Measurements from ENCODE around the gene DIS3L2.
A peak's percentile ranks its signal among the peaks of the same experiment; 100 is the strongest.

The DIS3L2 gene

GRCh38 chr2:232338759-232339106, 377.2 kb downstream of the DIS3L2 start:
- no peak for DNase-seq

GRCh38 chr2:232339121-232340081, 377.9 kb downstream of the DIS3L2 start:
- DNase-seq, result no peak

DNA sequence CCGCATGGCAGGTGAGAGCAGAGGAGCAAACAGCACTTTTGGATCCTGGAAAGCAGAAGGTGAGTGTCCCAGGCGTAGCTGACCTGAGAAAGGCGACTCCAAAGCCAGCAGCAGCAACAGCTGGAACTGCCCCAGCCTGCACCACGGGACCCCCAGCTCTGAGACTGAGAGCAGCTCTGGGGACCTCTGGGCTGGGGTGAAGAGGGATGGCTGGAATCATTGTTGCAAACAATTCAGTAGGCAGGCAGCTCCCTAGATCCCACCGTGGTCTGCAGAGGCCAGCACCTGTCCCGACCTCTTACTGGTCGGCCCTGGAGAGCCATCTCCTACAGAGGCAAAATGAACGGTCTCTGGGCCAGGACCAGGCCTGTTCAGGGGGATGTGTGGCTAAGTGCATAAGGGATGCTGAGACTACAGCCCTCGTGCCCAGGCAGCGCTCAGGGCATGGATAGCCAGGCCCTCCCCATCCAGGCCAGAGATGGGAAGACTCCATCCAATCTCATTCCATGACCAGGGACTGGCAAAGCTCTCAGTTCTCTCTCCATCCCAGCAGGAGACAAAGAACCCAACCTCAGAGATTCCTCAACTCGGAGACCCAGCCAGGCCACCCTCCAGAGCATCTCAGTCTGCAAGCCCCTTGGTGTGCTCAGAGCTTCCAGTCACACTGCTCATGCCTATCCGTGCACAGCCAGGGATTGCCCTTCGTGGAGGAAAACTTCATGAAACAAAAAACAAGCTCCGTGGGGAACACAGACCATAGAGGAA, 378.8 kb downstream of the DIS3L2 start:
- DNase-seq, result no peak

- no peak for DNase-seq
Observed at GRCh38 chr2:232341061-232341738, 379.7 kb downstream of the DIS3L2 start.

DNA sequence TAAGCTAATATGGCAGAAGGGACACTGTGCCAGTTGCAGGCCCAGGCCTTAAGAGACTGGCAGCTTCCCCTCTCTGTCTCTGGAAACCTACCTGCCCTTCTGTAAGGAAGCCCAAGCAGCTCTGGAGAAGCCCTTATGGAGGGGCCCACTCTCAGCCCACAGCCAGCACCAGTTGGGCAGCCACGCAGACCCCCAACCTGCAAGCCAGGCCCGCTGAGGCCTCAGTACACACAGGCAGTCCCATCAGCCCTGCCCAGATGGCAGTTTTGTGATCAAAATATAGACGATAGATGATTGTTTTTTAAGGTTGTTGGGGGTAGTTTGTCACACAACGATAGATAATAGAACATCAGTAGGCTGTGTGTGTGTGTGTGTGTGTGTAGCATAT, 380.2 kb downstream of the DIS3L2 start:
- no peak for DNase-seq

GRCh38 chr2:232342635-232343565, 381.4 kb downstream of the DIS3L2 start:
- DNase-seq, result peak; percentile 28

GRCh38 chr2:232343821-232344220, 382.3 kb downstream of the DIS3L2 start:
- no peak for DNase-seq

DNA sequence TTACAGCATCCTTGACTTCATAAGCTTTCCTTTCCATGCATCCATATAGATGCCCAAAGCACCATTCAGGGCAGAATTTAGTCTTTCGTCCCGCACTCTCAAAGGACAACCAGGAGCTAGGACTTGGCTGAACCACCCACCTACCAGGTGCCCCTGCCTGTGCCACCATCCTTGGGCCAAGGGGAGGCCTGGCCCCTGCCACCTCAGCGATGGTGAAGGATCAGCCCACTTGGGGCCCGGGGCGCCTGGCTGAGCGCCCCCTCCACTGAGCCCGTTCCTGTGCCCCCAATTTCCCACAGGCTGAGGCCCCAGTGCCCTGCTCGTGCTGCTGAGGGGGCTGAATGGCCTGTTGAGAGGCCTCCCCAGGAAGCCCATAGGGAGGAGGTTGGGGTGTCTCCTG, 383.7 kb downstream of the DIS3L2 start:
- no peak for DNase-seq

GRCh38 chr2:232347369-232347768, 385.9 kb downstream of the DIS3L2 start:
- no peak for DNase-seq

GRCh38 chr2:232348936-232349335, 387.4 kb downstream of the DIS3L2 start:
- no peak for DNase-seq

GRCh38 chr2:232349546-232349945, 388.0 kb downstream of the DIS3L2 start:
- no peak for DNase-seq

DNA sequence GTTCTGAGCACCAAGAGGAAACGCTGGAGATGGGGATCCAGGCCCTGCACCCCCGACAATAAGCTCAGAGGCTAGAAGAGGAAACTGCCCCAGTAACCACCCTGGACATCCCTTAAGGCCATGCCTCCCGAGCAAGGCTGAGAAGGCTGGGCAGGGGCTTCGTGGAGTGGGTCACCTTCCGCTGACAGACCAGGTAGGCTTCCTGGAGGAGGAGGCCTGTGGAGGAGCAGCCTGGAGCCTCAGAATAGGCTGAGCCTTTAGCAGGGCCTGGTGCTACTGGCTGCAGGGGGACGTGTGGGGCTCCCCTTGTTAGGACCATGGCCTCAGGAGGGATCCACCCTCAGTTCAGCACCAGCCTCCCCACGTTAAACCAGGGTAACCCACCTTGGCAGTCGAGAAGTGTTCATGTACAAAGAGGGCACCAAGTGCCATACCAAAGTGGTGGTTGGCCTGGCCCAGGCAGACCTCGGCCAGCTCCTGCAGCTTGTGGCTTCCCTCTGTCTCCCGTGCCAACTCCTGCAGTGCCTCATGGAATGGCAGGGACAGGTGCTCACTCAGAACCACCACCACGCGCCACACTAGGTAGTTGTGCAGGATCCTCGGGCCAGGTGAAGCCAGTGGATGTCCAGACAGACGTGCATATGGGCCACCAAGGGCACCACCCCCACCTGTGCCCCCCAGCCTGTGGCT, 388.6 kb downstream of the DIS3L2 start:
- no peak for DNase-seq

GRCh38 chr2:232350804-232351685, 389.5 kb downstream of the DIS3L2 start:
- peak; percentile 23 for DNase-seq

GRCh38 chr2:232351686-232352510, 390.4 kb downstream of the DIS3L2 start:
- DNase-seq, result no peak

GRCh38 chr2:232352511-232353091, 391.1 kb downstream of the DIS3L2 start:
- no peak for DNase-seq

GRCh38 chr2:232353096-232353495, 391.6 kb downstream of the DIS3L2 start:
- DNase-seq, result no peak

- no peak for DNase-seq
Observed at GRCh38 chr2:232353660-232354059, 392.1 kb downstream of the DIS3L2 start.

DNA sequence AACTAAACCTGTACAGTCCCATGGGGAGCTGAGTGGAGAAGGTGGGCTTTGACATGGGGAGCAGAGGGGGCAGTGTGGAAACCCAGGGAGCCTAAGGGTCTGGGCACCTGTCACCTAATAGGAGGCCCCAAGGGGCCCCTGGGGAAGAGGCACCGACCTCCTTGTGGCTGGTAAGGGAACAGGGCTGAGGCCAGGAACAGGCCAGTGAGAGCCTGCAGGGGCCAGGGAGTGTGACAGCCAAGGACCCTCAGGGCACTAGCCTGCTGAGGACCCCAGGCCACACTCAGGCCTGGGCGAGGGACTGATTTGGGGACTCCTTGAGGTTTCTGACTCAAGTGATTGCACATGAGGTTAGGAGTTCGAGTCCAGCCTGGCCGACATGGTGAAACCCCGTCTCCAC, 392.6 kb downstream of the DIS3L2 start:
- DNase-seq, result no peak

- DNase-seq, result no peak
Observed at GRCh38 chr2:232361646-232362045, 400.1 kb downstream of the DIS3L2 start.

Data from NCI-H2029 treated with DMSO at 0.1 percent for 48 hours (cell line).